ENCODE data around the gene CAPN1.
"Not testable (repeated sequence)": the region's sequence is repeated elsewhere in the genome, so short reads cannot be mapped to it uniquely, and the experiment has no call there.

CAPN1 gene

DNA sequence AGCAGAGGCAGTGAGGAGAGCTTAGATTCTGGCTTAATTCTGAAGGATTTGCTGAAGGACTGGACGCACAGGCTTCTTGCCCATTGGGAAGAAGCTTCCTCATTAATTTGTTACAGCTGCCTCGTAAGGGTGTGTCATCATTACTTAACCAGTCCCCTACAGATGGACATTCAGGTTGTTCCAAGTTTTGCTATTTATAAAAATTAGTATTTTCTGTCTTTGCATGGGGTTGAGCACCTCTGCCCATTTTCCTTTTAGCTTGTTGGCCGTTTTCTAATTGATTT lies 38.1 kb downstream of the CAPN1 start:
- DNase-seq, result no peak

DNA sequence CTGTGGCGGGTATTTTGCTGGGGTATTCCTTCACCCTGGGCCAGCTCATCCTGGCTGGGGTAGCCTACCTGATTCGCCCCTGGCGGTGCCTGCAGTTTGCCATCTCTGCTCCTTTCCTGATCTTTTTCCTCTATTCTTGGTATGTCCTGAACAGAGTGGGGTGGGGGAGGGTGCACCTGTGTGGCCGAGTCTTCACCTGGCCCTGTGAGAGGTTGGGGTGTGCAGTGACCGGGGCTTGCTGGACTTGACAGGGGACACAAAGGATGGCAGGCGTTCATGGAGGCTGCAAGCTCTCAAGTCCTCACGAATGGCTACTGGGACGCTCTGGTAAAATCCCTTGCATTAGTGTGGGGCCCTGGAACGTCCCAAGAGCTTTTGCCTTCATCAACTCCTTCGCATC lies 39.3 kb downstream of the CAPN1 start:
- DNase-seq, result no peak

DNA sequence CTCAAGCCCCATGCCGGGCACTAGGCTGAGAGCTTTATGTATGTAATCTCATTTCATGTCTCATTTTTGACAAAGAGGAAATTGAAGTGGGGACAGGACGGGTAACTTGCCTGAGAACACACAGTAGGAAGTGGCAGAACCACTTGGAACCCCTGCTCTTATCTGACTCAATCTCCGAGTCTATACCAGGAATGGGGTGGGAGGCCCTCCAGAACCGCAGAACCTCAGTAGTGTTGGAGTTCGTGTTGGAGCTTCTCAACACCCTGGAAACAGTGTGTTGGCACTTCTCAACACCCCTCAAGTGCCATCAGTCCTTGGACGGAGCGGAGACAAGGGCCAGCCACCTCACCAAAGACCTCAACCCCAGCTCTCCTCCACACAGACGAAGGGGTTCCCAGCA lies 41.3 kb downstream of the CAPN1 start:
- no peak for DNase-seq

DNA sequence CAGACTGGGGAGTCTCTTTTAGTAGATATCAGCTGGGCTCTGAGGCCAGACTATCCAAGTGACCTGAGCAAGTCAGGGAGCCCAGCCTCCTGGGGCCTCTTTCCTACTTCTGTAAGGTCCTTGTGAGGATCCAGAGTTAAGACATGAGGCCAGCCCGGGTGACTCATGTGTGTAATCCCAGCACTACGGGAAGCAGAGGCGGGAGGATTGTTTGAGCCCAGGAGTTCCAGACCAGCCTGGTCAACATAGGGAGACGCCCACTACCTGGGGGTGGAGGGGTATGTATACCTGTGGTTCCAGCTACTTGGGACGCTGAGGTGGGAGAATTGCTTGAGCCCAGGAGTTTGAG lies 43.2 kb downstream of the CAPN1 start:
- peak; percentile 55 for DNase-seq

DNA sequence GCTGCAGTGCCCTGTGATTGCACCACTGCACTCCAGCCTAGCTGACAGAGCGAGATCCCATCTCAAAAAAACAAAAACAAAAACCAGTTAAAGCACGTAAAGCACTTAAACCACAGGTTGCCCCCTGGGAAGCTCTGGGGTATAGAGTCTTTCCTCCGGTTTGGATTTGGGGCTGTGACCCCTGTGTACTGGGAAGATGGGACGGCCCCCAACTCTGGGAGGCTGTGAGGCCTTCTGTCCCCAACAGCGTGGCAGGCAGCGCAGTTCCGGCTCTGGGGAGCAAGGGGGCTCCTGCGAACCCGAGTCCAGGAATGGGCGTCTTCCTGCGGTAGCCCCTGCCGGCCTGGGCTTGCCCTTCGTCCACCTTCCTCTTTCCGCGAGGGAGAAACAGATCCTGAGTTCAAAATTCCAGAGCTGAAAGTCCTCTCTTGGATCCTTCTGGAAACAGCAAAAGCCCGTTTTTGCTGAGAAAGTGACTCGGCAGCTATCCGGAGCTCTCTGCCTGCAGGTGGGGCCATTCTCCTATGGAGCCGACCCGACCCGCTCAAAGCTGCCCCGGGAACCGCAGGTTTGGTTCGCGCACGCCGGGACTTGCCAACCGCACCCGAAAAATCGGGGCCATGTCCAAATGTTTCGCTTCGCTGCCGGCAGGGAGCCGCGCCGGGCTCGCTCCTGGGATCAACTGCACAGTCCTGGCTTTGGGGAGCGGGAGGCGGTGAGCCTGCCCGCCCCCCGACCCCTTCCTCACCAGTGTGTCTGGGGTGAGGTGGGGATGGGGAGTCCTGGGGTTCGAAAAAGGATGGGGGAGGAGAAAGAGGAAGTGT lies 43.8 kb downstream of the CAPN1 start:
- DNase-seq, result no peak

DNA sequence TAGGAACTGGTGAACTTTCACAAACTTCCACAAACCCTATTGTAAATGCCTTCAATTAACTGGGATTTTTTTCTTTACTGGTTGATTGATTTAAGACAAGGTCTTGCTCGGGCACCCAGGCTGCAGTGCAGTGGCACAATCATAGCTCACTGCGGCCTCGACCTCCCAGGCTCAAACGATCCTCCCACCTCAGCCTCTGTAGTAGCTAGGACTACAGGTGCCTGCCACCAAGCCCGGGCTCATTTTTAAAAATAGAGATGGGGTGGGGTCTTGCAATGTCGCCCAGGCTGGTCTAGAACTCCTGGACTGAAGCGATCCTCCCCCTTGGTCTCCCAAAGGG lies 44.3 kb downstream of the CAPN1 start:
- DNase-seq, result no peak

DNA sequence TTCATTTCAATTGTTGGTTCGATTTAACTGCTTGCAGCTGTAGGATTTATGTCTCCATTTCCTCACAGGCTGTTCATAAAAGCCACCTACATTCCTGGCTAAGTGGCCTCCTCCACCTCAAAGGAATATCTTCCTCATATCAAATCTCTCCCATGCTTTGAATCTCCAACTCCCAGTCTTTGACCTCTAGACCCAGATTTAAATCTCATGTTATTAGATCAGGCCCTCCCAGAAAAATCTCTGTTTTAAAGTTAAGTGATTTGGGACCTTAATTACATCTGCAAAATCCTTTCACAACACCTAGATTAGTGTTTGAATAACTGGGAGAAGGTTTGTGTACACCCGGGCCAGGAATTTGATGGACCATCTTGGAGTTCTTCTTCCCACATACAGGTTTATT lies 46.2 kb downstream of the CAPN1 start:
- DNase-seq, result no peak

DNA sequence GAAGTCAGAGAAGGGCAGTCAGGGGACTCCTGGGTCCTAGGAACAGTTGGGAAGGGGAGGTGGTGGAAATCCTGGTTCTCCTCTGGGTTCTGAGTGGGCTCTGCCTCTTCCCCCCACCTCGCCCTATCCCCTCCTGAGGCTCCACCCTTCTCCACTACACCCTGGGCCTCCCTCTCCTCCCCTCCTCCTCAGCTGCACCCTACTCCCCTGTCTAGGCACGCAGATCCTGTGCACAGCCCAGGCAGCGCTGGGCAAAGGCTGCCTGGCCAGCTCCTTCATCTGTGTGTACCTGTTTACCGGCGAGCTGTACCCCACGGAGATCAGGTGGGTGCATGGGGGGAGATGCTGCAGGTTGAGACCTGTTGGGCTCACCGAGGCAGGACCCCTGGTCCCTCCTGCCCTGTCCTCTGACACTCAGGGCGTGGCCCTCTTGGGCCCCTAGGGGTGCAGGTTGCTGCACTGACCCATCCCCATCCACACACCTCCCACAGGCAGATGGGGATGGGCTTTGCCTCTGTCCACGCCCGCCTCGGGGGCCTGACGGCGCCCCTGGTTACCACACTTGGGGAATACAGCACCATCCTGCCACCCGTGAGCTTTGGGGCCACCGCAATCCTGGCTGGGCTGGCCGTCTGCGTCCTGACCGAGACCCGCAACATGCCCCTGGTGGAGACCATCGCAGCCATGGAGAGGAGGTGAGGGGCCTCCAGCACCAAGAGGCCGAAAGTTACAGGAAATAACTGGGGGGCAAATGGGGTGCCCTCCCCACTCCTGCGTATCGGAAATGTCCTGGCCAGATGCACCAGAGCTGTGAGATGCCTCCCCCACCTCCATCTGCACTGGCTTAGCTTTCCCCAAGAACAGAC lies 54.7 kb downstream of the CAPN1 start:
- DNase-seq, result no peak

DNA sequence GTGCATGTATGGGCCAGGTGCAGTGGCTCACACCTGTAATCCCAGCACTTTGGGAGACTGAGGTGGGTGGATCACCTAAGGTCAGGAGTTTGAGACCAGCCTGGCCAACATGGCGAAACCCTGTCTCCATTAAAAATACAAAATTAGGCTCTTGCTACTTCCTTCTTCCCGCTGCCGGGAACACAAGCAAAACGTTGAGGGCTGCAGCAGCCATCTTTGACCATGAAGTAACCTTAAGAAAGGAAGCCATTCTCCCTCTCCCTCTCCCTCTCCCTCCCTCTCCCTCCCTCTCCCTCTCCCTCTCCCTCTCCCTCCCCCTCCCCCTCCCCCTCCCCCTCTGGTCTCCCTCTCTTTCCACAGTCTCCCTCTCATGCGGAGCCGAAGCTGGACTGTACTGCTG lies 56.6 kb downstream of the CAPN1 start:
- not testable (repeated sequence) for DNase-seq

DNA sequence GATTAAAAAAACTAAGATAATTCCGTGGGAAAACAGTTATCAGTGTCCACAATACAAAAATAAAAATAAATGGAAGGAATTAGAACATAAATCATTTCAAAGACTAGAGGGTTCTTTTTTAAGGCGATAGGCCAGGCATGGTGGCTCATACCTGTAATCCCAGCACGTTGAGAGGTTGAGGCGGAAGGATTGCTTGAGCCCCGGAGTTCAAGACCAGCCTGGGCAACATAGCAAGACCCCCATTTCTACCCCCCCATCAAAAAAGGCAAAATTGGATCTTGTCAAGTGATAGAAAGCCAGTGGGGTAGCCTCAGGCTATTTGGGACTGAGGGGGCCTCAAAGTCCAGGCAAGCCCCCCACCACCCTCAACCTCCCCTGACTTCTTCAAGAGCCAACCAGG lies 59.4 kb downstream of the CAPN1 start:
- no peak for DNase-seq

DNA sequence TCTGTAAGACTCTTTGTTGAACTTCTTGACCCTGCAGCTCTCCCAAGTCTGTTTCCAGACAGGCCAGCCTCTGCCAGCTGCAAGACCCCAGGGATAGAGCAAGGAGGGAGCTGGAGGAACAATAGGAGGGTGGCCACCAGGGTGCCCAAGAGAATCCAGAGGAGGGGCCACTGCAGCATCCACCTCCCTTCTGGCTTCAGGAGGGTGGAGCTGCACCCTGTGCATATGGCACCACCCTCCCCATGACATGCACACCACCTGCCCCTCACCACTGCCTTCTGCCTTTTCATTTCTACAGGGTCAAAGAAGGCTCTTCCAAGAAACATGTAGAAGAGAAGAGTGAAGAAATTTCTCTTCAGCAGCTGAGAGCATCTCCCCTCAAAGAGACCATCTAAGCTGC lies 60.0 kb downstream of the CAPN1 start:
- no peak for DNase-seq

DNA sequence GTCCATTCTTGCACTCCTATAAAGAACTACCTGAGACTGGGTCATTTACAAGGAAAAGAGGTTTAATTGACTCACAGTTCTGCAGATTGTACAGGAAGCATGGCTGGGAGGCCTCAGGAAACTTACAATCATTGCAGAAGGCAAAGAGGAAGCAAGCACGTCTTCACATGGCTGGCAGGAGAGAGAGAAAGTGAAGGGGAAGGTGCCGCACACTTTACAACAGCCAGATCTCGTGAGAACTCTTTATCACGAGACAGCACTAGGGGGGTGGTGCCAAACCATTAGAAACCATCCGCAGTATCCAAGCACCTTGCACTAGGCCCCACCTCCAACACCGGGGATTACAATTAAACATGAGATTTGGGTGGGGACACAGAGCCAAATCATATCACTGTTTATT lies 60.7 kb downstream of the CAPN1 start:
- DNase-seq, result no peak

DNA sequence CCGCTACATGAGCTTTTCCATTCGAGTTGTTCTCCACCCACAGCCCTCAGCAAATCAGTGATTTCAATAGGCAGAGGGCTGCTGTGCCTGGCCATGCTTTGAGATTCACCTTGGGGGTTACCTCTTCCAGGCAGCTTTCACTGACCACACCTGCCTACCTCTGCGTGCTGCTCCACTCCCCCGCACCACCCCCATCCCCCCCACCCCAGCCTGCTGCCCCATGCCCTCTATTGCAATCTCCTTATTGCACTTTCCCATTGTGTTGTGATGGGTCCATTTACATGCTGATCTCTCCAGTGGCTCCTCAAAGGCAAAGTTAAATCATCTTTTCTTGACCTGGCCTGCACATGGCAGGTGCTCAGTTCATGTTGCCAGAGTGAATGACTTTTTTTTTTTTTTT lies 62.1 kb downstream of the CAPN1 start:
- no peak for DNase-seq

DNA sequence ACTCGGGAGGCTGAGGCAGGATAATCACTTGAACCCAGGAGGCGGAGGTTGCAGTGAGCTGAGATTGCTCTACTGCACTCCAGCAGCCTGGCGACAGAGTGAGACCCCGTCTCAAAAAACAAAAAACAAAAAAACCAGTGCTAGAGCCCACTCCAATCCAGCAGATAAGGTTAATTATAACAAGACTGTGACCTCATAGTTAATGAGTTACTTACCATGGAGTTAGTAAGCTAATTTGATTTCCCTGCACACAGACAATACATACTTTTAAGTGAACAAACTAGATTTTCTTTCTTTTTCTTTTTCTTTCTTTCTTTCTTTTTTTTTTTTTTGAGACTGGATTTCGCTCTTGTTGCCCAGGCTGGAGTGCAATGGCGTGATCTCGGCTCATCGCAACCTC lies 63.3 kb downstream of the CAPN1 start:
- DNase-seq, result not testable (repeated sequence)

DNA sequence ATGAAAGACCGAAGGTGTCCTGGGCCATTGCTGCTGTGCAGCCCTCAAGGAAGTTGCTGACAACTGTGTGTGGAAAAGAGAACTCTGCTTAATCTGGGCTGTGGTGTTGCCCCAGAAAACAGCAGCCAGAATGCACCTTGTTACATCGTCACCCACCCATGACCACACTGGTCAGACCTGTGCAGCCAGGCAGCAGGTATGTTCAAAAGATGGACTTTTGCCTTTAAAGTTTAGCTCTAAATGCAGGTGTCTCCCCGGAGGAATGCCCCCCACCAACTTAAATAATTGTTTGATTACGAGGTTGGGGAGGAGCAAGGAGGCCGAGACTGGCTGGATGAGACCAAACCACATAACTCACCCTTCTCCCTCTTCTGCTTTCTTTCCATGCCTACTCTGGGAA lies 64.8 kb downstream of the CAPN1 start:
- no peak for DNase-seq

DNA sequence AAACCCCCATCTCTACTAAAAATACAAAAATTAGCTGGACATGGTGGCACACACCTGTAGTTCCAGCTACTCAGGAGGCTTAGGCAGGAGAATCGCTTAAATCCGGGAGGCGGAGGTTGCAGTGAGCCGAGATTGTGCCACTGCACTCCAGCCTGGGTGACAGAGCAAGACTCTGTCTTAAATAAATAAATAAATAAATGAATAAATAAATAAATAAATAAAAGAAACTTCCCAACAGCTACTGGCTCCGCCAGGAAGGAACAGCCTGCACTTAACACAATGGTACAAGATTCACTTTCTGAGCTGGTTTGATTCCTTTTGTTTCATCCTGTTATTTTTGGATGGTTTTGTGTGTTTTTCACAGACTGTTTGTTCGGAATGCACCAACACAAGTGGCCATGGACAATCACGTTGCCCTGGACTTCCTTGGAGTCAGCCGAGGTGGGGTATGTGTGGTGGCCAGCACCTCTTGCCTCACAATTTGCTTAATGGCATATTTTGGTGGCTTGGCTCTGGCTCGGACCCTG lies 66.5 kb downstream of the CAPN1 start:
- DNase-seq, result not testable (repeated sequence)

DNA sequence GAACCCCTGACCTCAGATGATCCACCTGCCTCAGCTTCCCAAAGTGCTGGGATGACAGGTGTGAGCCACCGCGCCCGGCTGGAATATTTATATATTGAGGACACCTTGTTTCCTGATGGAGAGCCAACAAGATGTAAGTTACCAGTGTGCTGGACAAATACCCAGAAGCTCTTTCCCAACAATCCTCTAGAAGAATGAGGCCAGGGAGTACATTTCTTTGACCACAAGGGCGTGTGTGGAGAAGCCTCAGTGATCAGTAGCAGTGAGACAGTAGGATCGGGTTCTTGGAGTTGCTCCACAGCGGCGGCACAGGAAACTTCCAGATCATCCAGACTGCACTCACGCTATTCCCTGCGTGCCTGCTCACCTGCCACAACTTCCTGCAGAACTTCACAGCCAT lies 69.7 kb downstream of the CAPN1 start:
- DNase-seq, result no peak

DNA sequence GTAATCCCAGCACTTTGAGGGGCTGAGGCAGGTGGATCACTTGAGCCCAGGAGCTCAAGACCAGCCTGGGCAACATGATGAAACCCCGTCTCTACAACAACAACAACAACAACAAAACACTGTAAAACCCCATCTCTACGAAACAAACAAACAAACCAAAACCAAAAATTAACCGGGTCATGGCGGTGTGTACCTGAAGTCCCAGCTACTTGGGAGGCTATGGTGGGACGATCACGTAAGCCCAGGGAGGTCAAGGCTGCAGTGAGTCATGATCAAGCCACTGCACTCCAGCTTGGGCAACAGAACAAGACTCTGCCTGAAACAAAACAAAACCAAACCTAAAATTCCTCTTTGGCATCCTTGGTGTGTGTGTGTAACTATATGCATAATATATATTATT lies 73.0 kb downstream of the CAPN1 start:
- DNase-seq, result no peak

DNA sequence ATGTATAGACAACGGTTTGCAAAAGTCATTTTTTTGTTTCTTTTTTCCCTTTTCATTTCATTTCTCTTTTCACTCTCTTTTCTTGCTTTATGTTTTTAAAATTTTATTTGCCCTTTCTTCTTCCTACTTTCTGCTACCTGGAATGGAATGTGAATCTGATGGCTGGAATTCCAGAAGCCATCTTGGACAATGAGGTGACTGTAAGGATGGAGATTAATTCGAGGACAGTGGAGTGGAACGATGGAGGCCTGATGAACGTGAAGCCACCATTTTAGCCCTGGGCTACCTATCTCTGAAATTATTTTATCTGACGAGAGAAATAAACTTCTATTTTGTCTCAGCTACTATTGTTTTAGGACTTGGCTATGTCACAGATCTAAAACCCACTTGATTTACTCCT lies 77.3 kb downstream of the CAPN1 start:
- DNase-seq, result no peak

DNA sequence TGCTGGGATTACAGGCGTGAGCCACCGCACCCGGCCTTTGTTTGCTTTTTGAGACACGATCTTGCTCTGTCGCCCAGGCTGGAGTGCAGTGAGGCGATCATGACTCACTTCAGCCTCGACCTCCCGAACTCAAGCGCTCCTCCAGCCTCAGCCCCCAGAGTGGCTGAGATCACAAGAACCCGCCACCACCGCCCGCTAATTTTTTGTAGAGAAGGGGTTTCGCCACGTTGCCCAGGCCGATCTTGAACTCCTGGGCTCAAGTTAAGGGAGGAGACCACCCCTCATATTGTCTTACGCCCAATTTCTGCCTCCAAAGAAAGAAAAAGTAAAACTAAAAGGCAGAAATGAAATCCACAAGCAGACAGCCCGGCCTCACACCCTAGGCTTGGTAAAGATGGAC lies 78.6 kb downstream of the CAPN1 start:
- no peak for DNase-seq

DNA sequence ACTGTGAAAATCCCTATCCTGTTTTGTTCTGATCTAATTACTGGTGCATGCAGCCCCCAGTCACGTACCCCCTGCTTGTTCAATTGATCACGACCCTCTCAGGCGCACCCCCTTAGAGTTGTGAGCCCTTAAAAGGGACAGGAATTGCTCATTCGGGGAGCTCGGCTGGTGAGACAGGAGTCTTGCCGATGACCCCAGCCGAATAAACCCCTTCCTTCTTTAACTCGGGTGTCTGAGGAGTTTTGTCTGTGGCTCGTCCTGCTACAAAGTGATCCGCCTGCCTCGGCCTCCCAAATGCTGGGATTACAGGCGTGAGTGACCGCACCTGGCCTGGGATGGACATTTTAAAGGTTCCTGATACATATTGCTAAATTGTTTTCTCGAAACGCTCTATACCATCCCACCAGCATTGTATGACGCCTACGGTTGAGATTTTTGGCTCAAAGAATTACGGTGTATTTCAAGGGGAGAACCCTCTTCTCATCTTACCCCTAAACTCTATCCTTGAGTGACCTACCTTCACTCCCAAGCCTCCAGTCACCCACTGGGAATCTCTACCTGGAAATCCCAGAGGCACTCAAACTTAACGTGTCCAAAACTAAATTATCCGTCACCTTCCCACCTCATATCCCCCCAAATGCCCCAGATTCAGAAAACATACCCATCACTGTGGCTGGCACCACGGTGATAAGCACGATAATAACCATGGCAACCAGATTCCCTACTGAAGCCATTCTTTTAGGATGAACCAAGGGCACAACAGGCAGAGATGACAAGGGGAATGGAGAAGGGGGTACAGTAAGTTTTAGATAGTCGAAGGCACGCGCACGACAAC lies 79.2 kb downstream of the CAPN1 start:
- DNase-seq, result no peak

Data from NCI-H226 (cell line).